ENCODE data around the gene CALD1. TPM values are rescaled to one million over a fixed set of nuclear protein-coding genes. Genes with fewer than 3 reads are reported as not detected.

CALD1 gene
- total and polyA plus RNA-seq, 2 experiments from 2014 or later, result 132 to 842 TPM

GRCh38 chr7:134947831-134948230 lies 168.4 kb downstream of the CALD1 start:
- DNase-seq (ENCODE audit: low spot score), result no peak
- H3K36me3 Mint-ChIP-seq (ENCODE audit: low read depth), result peaks cover 53% of the 10 kb centered on the region
- H3K4me2 ChIP-seq, result no peak overlapping the region

GRCh38 chr7:134948246-134948645 lies 168.8 kb downstream of the CALD1 start:
- peaks cover 40% of the 10 kb centered on the region for H3K36me3 ChIP-seq (ENCODE audit: insufficient read depth)
- H3F3A ChIP-seq (replicated peaks; ENCODE audit: low read depth), result no peaks in the 10 kb centered on the region
- H3K27ac ChIP-seq (ENCODE audit: low read depth), result no peak overlapping the region
- no peaks in the 10 kb centered on the region for H3K4me1 ChIP-seq (ENCODE audit: insufficient read depth)
- no peak overlapping the region for H3K27ac Mint-ChIP-seq
- H3K4me2 ChIP-seq, result no peak overlapping the region
- H3K27me3 Mint-ChIP-seq (ENCODE audit: insufficient read depth, low read depth, poor library complexity), result peaks cover 5% of the 10 kb centered on the region
- no peaks in the 10 kb centered on the region for H3K9me3 Mint-ChIP-seq
- H3K4me3 Mint-ChIP-seq, result no peak overlapping the region
- H3K27me3 ChIP-seq (ENCODE audit: insufficient read depth), result no peaks in the 10 kb centered on the region
- no peak overlapping the region for H2AFZ ChIP-seq
- DNase-seq (ENCODE audit: low spot score) (no peak), ATAC-seq (no peak)
- H3K4me1 Mint-ChIP-seq, result no peaks in the 10 kb centered on the region
- H3K4me3 ChIP-seq, result no peak overlapping the region
- H3K9me2 ChIP-seq (ENCODE audit: insufficient read depth), result no peaks in the 10 kb centered on the region
- H4K20me1 ChIP-seq (replicated peaks; ENCODE audit: insufficient read depth), result no peaks in the 10 kb centered on the region
- peaks cover 55% of the 10 kb centered on the region for H3K36me3 Mint-ChIP-seq (ENCODE audit: low read depth)
- no peaks in the 10 kb centered on the region for H3K79me2 ChIP-seq (replicated peaks; ENCODE audit: insufficient read depth)
- TF ChIP-seq POLR2AphosphoS5 (IDR thresholded peaks at IDR 0.05; ENCODE audit: low read depth) (no peak), ETS1 (IDR thresholded peaks at IDR 0.05) (no peak), ZNF331 (CRISPR knock-in tag; IDR thresholded peaks at IDR 0.05; ENCODE audit: low read depth) (no peak), EZH2 (IDR thresholded peaks at IDR 0.05; ENCODE audit: low read depth, unreplicated experiment) (no peak), NANOG (IDR thresholded peaks at IDR 0.05; ENCODE audit: borderline replicate concordance) (no peak), CREB1 (CRISPR knock-in tag; IDR thresholded peaks at IDR 0.05; ENCODE audit: low read depth) (no peak), ZNF462 (CRISPR knock-in tag; IDR thresholded peaks at IDR 0.05) (no peak), REST (IDR thresholded peaks at IDR 0.05; ENCODE audit: unreplicated experiment) (no peak), CTCF (conservative IDR thresholded peaks at IDR 0.05; ENCODE audit: low read depth in 2 of 2) (no peak)

More at GRCh38 chr7:134947831-134948230, 168.4 kb downstream of the CALD1 start:
- H3K27ac Mint-ChIP-seq, result no peak overlapping the region
- Histone ChIP-seq H3F3A (replicated peaks; ENCODE audit: low read depth) (no peaks in the 10 kb centered on the region), H2AFZ (no peak overlapping the region), H3K79me2 (replicated peaks; ENCODE audit: insufficient read depth) (no peaks in the 10 kb centered on the region), H3K27me3 (ENCODE audit: insufficient read depth) (no peaks in the 10 kb centered on the region), H3K27ac (ENCODE audit: low read depth) (no peak overlapping the region), H3K4me1 (ENCODE audit: insufficient read depth) (no peaks in the 10 kb centered on the region), H4K20me1 (replicated peaks; ENCODE audit: insufficient read depth) (no peaks in the 10 kb centered on the region), H3K4me3 (no peak overlapping the region), H3K36me3 (ENCODE audit: insufficient read depth) (peaks cover 40% of the 10 kb centered on the region), H3K9me2 (ENCODE audit: insufficient read depth) (no peaks in the 10 kb centered on the region)
- TF ChIP-seq ZNF114 (CRISPR knock-in tag; IDR thresholded peaks at IDR 0.05), result no peak
- H3K9me3 Mint-ChIP-seq, result no peaks in the 10 kb centered on the region
- H3K4me1 Mint-ChIP-seq, result peaks cover 3% of the 10 kb centered on the region
- no peak overlapping the region for H3K4me3 Mint-ChIP-seq
- ATAC-seq, result no peak
- peaks cover 5% of the 10 kb centered on the region for H3K27me3 Mint-ChIP-seq (ENCODE audit: insufficient read depth, low read depth, poor library complexity)

All from GM23338 (cell line).